PFSK-1 (cell line): ENCODE results near the gene TNP2.

ENCODE experiments used
- FOXP2 ChIP-seq: optimal IDR thresholded peaks from 2 replicates; pipeline ENCODE3; 2011; ENCODE audit warnings: borderline replicate concordance, control low read depth, inconsistent platforms; ENCODE audit not compliant: insufficient read depth; ENCODE audit errors: extremely low read length, extremely low read depth
- POLR2AphosphoS5 ChIP-seq: IDR thresholded peaks from 2 replicates; pipeline ENCODE4 v1.6.1; 2012; ENCODE audit warnings: low read depth, mild to moderate bottlenecking, control low read depth, low read length, moderate library complexity
- REST ChIP-seq, 2 experiments: IDR thresholded peaks; 2 replicates each; pipeline versions ENCODE4 v1.6.1 to v1.8.0; 2011 to 2012; ENCODE audit warnings: low read depth in 2 of 2, low read length in 2 of 2, control low read depth in 1 of 2, inconsistent platforms in 1 of 2, mild to moderate bottlenecking in 1 of 2, moderate library complexity in 1 of 2; ENCODE audit not compliant: insufficient read depth in 1 of 2
- SIN3A ChIP-seq: IDR thresholded peaks from 2 replicates; pipeline ENCODE4 v1.6.1; 2012; ENCODE audit warnings: mild to moderate bottlenecking, low read length, moderate library complexity, borderline replicate concordance; ENCODE audit not compliant: insufficient read depth
- TAF1 ChIP-seq: IDR thresholded peaks from 2 replicates; pipeline ENCODE4 v1.6.1; 2012; ENCODE audit warnings: low read length, control low read depth, borderline replicate concordance; ENCODE audit not compliant: insufficient read depth

The TNP2 gene

GRCh38 chr16:11265124-11265523, 4.0 kb downstream of the TNP2 start:
- TF ChIP-seq FOXP2 (no peak), REST (IDR thresholded peaks at IDR 0.05; ENCODE audit: insufficient read depth in 1 of 2, low read depth in 2 of 2, low read length in 2 of 2) (no peak), TAF1 (no peak), SIN3A (no peak), POLR2AphosphoS5 (no peak)

- no peak for TF ChIP-seq TAF1
- TF ChIP-seq SIN3A = no peak
- TF ChIP-seq FOXP2 = no peak
- TF ChIP-seq REST (IDR thresholded peaks at IDR 0.05; ENCODE audit: insufficient read depth in 1 of 2, low read depth in 2 of 2, low read length in 2 of 2) = no peak
- TF ChIP-seq POLR2AphosphoS5 = no peak
Observed at GRCh38 chr16:11264155-11264832, 4.8 kb downstream of the TNP2 start.

- TF ChIP-seq FOXP2 (no peak), POLR2AphosphoS5 (no peak), TAF1 (no peak), SIN3A (no peak), REST (IDR thresholded peaks at IDR 0.05; ENCODE audit: insufficient read depth in 1 of 2, low read depth in 2 of 2, low read length in 2 of 2) (no peak)
Observed at GRCh38 chr16:11263737-11264136, 5.4 kb downstream of the TNP2 start.

- no peak for TF ChIP-seq FOXP2
- no peak for TF ChIP-seq REST (IDR thresholded peaks at IDR 0.05; ENCODE audit: insufficient read depth in 1 of 2, low read depth in 2 of 2, low read length in 2 of 2)
- TF ChIP-seq POLR2AphosphoS5 = no peak
- TF ChIP-seq TAF1 = no peak
- TF ChIP-seq SIN3A = no peak
Observed at GRCh38 chr16:11262915-11263314, 6.2 kb downstream of the TNP2 start.

- TF ChIP-seq POLR2AphosphoS5 (no peak), FOXP2 (no peak), TAF1 (no peak), SIN3A (no peak), REST (IDR thresholded peaks at IDR 0.05; ENCODE audit: insufficient read depth in 1 of 2, low read depth in 2 of 2, low read length in 2 of 2) (no peak)
Observed at GRCh38 chr16:11260596-11260966, 8.5 kb downstream of the TNP2 start.
